OCI-LY1 (cell line): ENCODE data around the gene ICE2.

Source experiments
- EZH2 ChIP-seq: fragments of 200-600 bp; sonication (generic), shearing (Covaris generic); IDR thresholded peaks from 2 replicates; pipeline ENCODE4 v1.8.0; 2017; ENCODE audit warnings: borderline replicate concordance, mixed run types, mild to moderate bottlenecking, antibody characterized with exemption, low read length, moderate library complexity, mixed read lengths
- TF ChIP-seq, protein P1 (sequence below): fragments of 200-600 bp; sonication (generic), shearing (Covaris generic); IDR thresholded peaks from 2 replicates; pipeline ENCODE4 v1.5.1; 2017; ENCODE audit warnings: mild to moderate bottlenecking, antibody characterized with exemption, low read length, moderate library complexity, mixed read lengths

DNA sequence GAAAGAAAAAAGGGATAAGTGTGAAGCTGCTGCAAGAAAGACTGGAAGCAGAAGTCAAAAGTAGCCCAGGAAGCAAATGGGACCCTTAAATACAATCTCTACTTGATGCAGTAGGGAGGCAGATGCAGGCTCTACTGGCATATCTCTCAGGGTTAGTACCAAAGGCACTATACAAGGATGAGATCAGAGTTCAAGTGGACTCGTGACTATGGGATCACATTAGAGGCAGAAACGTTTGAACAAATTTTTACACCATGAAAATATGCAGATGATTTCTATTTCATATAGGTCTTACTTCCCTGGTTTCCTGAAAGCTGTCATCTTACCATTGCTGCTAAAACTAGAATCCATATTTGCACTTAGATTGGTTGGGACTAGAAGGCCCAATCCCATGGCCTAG is 53.5 kb downstream of the ICE2 start:
- no peak for TF ChIP-seq EZH2
- TF ChIP-seq, protein P1, sequence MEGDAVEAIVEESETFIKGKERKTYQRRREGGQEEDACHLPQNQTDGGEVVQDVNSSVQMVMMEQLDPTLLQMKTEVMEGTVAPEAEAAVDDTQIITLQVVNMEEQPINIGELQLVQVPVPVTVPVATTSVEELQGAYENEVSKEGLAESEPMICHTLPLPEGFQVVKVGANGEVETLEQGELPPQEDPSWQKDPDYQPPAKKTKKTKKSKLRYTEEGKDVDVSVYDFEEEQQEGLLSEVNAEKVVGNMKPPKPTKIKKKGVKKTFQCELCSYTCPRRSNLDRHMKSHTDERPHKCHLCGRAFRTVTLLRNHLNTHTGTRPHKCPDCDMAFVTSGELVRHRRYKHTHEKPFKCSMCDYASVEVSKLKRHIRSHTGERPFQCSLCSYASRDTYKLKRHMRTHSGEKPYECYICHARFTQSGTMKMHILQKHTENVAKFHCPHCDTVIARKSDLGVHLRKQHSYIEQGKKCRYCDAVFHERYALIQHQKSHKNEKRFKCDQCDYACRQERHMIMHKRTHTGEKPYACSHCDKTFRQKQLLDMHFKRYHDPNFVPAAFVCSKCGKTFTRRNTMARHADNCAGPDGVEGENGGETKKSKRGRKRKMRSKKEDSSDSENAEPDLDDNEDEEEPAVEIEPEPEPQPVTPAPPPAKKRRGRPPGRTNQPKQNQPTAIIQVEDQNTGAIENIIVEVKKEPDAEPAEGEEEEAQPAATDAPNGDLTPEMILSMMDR, result no peak
